Left renal pelvis (tissue), 4 donors: Measurements from ENCODE around the gene SRC. TPM values are rescaled to one million over a fixed set of nuclear protein-coding genes. Genes with fewer than 3 reads are reported as not detected.
A peak's percentile ranks its signal among the peaks of the same experiment; 100 is the strongest.

ENCODE experiments used
- DNase-seq, 4 donors: peaks; one replicate each; pipeline ENCODE4 v3.0.0-alpha.2; 2013; ENCODE audit warnings: low read depth in 4 of 4, low spot score in 3 of 4
- polyA plus RNA-seq, 4 donors: library from polyadenylated mRNA; unstranded; fragments of 120-200 nt; gene quantifications; one replicate each; pipeline ENCODE4 v1.2.1, GENCODE V29; 2013; ENCODE audit not compliant: insufficient read length in 4 of 4

The SRC gene
- polyA plus RNA-seq, 4 donors, result 22.3 to 77.9 (median 57.0) TPM

DNA sequence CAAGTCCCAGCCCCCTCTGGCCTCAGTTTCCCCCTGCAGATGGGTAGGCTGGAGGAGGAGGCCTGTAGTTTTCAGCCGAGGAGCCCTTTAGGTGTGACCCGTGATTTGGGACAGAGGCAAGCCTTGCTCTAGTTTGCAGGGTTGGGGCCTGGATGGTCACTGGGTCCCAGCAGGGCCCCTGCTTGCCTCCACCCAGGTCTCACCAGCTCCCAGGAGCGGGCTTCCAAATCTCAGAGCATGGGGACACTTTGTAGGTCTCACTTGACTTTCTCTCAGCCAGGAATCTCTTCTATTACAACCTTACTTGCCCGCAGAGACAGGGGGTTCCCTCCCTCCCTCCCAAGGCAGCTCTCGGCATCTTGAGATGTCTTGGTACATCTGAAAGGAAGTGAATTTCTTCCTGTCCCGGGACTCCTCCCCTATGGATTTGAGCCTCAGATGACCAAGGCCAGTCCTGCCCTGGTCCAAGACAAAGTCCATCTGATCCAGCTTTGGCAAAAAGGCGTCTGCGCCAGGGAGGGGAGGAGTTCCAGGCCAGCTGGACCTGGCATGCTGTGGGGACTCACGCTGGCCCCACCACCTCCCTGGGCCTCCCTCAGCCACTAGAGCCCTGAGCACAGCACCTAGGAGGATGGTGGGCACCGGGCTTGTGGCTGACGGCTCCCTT is 47.4 kb downstream of the SRC start:
- DNase-seq, result no peak

DNA sequence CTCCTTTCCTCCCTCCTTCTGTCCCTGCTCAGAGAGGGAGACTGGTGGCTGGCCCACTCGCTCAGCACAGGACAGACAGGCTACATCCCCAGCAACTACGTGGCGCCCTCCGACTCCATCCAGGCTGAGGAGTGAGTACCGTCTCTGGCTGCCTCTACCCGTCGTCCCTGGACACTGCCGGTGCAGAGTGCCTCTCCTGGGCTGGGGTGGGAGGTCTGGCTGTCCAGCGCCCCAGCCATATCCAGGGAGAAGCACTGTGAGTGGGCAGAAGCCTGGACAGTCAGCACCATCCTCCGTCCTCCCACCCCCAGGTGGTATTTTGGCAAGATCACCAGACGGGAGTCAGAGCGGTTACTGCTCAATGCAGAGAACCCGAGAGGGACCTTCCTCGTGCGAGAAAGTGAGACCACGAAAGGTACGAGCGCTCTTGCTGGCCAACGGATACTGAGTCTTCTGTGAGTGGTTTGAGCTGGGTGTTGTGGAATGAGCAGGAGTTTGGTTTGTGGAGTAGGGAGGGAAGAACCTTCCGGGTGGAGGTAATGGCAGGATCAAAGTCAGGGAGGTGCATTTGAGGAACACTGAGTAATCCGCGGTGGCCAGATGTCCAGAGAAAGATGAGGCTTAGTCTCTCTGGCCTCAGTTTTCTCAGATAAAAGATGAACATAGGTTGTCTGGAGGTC is 48.1 kb downstream of the SRC start:
- DNase-seq, result no peak

DNA sequence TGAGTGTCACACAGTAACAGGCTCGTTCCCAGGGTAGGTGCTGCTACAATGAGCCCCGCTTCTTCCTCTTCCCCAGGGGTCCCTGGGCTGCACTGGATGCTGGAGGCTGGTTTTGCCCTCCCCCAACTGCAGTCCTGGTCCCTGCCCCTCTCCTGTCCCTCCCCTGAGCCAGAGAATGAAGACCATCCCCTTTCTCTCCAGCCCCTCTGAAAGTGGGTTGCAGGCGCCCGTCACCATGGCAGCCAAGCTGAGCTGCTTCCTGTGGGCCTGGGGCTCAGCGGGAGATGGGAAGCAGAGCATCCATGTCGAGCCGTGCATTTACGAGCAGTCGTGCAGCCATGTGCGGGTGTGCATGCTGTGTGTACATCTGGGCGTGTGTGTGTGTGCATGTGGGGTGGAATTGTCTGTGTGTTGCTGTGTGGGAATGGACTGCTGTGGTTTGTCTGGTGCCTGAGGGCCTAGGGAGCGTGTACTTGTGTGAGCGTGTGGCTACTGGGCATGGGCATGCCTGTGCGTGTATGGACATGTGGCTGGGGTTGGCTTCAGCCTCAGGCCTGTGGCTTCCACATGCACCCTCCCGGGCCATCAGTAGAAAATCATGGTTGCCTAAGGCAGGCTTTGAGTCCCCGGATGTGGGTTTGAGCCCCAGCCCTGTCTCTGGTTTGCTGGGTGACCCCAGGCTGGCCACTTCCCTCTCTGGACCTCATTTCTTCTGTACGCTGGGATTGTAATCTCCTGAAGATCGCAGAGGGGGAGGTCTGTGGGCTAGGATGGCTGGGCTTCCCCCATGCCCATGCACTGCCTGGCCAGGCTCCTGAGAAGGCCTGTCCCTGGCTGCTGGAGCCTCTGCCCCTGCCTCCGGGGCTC is 48.8 kb downstream of the SRC start:
- no peak for DNase-seq

DNA sequence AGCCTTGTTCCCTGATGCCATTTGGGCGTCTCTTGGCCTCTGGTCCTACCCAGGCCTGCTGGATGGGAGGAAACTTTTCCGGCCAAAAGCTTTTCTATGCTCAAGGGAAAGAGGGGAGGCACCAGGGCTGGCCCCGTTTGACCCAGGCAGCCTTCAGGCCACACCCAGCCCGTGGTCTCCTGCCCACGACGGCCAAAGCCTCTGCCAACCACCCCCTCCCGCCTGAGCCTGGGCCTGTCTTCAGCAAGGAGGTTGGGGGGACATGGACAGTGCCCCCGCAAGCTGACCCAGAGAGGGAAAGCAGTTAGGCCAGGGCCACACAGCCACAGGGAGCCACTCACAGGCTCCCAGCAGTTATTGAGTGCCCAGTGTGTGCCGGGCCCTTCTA is 49.5 kb downstream of the SRC start:
- DNase-seq, result no peak

DNA sequence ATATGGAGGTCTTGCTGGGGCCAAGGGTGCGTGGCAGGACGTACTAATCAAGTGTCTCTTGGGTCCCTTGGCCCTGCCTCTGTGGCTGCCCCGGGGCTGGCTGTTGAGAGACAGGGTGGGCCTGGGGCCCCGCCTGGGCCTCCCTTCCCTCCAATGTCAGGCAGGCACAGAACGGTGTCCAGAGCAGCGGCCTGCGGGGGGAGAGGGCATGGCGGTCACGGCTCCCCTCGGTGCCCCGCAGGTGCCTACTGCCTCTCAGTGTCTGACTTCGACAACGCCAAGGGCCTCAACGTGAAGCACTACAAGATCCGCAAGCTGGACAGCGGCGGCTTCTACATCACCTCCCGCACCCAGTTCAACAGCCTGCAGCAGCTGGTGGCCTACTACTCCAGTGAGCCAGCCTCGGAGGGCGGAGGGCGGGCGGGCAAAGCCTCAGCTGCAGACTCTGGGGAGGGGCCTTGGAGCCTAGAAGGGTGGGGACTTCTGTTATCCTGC is 50.0 kb downstream of the SRC start:
- no peak for DNase-seq

DNA sequence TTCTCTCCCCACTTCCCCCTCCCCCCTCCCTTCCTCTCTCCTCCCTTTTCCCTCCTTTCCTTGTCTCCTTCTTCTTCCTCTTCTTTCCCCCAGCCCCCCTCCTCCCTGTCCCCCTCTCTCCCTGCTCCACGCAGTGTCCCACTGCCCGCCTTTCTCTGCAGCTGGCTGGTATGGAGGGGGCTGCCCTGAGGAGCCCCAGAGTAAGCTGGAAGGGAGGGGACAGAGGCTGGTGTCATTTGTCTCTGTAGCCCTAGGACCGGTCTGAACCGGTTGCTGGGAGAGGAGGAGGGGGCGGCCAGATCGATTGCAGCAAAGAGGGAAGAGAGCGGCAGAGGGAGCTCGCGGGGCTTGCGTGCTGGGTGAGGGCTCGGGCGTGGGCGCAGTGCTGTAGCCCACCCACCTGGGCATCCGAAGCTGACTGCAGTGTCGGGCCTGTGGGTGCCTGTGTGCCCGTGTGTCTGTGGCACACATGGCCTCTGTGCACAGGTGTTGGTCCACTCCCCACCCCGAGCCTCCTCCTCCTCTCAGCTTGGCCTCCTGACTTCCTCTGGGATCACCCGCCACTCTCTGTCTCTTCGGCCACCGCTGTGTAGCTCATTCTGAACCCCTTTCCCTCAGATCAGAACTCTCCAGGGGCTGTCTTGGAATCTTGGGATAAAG is 50.6 kb downstream of the SRC start:
- peak in 3 of 4 donors; percentile 63 to 71 (median 67) for DNase-seq

DNA sequence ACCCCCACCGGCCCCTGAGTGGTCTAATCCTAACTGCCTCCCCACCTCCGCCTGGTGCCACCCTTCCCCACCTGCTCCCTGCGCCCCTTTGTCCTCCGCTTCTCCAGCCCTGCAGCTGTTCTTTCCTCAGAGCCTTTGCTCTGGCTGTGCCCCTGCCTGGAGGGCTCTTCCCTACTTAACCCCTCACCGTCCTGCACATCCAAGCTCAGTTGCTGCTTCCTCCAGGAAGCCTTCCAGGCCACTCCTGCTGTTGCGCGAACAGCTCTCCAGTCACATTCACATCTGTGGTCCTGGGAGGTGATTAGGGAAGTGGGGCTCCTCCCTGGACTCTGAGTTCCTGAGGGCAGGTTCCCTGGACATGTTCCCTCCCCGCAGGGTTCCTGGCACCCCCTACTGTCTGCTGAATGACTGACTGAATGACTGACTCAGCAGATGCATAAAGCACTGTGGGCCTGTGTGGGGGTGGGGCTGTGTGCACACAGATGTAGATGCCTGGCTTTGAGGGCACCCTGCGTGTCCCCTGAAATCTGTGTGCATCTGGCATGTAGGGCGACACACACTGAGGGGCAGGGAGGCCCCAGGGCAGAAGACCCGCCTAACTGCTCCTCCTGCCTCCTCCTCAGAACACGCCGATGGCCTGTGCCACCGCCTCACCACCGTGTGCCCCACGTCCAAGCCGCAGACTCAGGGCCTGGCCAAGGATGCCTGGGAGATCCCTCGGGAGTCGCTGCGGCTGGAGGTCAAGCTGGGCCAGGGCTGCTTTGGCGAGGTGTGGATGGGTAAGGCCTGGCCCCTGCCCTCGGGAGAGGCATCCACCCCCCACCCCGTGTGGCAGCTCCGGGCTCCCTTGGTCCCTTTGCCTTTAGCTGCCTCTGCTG is 51.4 kb downstream of the SRC start:
- DNase-seq, result no peak

DNA sequence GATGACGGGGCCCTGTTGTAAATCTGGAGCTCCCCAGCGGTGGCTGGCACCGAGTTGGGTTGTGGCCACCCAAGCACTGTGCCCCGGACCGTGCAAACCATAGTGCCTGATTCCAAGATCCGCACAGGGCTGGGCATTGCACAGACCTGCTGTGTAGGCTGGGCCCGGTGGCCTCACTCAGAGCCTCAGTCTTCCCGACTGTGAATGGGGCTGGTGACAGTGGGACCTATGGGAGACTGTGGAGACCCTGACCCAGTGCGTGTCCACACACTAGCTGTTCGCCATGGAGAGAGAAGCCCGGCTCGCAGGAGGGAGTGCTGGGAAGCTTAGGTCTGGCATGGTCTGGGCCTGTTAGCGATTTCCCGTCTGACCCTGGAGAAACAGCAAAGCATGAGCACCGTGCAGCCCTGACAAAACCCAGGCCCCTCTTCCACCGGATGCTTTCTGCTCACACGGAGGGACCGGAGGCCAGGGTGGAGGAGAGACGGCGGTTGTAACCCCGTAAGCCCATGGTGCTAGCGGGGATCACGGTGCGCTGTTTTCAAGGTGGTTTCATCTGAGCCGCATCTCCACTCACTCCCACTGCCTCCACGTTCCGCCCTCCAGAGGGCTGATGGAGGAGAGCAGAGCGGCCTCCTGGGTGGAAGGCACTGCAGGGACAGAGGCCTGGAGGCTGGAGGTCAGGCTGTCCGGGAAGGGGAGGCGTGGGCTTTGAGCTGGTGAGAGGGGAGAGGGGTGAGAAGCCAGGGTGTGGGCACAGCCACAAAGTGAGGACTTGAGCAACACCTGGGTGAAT is 52.2 kb downstream of the SRC start:
- no peak for DNase-seq

DNA sequence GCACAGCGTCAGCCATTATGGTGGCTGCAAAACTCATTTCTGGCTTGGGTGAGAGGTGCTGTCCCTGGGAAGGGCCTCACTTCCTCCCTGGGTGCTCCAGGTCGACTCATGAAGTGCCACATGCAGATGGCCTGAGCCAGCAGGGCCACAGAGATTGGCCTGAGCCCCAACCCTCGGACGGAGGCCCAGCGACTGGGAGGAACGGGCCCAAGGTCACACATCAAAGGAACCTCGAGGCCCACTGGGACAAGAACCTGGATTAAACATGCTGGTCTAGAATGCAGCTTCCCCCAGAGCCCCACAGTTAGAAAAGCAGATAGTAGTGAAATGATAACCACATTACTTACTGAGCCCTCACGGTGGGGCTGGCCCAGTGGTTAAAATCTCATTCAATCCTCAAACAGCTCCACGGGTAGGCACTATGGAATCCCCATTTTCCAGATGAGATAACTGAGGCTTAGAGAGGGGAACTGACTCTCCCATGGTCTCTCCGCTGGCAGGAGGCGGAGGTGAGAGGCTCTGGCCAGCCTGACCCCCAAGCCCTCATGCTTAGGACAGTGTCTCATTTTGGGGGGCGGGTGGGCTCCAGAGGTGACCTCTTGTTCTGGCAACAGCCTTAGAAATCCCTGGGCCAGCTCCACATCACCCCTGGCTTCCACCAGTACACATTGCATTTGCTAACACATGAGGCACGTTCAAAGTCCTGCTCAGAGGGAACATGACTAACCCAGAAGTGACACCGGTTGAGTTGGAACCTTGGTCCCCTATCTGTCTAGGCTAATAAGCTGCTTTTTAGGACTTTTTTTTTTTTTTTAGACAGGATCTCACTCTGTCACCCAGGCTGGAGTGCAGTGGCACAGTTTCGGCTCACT is 53.0 kb downstream of the SRC start:
- DNase-seq, result no peak

DNA sequence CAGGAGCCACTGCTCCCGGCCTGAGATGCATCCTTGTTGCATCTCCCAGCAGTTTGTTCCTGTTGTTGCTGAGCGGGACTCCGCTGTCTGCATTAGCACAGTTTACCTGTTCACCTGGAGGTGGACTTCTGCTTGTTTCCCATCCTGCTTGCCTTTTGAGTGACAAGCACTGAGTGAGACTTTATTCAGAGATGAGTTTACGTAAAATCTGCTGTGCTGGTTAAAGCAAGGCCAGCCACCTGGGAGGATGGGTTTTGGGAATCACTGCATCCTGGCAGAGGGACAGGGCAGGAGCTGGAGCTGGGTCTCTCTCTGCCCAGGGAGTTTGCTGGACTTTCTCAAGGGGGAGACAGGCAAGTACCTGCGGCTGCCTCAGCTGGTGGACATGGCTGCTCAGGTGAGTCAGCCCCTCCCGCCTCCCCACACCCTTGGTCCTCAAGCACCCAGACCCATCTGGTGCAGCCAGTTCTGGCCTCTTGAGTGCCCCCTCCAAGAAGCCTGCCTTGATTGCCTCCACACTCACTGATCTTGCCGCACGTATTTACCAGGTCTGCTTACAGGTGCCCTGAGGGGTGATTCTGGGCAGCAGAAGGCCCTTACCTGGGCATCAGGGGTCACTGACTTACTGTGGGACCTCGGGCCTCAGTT is 55.5 kb downstream of the SRC start:
- no peak for DNase-seq

DNA sequence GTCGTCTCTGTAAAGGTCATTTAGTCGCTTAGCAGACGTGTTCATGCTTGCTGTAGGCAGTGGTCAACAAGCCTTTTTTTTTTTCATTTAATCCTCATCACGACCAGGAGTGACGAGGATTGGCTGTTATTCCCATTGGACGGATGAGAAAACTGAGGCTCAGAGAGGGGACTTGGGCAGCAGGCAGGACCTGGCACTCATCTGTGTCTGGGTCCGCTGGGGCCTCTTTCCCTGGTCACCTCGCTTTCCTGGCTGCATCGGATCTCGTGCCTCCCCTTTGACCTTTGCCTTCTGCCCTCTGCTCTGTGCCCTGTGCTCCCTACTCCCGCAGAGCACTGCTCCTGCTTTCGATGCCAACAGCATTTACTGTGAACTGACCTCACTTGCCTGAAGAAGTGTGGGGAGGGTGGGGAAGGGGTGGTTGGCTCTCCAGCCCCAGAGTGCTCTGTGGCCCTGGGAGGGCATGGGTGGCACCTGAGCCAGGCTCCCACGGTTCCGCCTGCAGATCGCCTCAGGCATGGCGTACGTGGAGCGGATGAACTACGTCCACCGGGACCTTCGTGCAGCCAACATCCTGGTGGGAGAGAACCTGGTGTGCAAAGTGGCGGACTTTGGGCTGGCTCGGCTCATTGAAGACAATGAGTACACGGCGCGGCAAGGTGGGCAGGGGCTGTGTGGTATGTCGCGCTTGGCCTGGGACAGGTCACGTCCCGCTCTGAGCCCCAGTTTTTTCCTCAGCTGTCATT is 56.2 kb downstream of the SRC start:
- DNase-seq, result no peak

DNA sequence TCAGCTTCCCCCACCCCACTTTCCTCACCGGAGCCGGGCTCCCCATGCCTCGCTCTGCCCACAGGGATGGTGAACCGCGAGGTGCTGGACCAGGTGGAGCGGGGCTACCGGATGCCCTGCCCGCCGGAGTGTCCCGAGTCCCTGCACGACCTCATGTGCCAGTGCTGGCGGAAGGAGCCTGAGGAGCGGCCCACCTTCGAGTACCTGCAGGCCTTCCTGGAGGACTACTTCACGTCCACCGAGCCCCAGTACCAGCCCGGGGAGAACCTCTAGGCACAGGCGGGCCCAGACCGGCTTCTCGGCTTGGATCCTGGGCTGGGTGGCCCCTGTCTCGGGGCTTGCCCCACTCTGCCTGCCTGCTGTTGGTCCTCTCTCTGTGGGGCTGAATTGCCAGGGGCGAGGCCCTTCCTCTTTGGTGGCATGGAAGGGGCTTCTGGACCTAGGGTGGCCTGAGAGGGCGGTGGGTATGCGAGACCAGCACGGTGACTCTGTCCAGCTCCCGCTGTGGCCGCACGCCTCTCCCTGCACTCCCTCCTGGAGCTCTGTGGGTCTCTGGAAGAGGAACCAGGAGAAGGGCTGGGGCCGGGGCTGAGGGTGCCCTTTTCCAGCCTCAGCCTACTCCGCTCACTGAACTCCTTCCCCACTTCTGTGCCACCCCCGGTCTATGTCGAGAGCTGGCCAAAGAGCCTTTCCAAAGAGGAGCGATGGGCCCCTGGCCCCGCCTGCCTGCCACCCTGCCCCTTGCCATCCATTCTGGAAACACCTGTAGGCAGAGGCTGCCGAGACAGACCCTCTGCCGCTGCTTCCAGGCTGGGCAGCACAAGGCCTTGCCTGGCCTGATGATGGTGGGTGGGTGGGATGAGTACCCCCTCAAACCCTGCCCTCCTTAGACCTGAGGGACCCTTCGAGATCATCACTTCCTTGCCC is 57.4 kb downstream of the SRC start:
- DNase-seq, result no peak

DNA sequence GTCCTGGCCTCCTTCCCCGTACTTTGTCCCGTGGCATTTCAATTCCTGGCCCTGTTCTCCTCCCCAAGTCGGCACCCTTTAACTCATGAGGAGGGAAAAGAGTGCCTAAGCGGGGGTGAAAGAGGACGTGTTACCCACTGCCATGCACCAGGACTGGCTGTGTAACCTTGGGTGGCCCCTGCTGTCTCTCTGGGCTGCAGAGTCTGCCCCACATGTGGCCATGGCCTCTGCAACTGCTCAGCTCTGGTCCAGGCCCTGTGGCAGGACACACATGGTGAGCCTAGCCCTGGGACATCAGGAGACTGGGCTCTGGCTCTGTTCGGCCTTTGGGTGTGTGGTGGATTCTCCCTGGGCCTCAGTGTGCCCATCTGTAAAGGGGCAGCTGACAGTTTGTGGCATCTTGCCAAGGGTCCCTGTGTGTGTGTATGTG is 58.5 kb downstream of the SRC start:
- DNase-seq, result no peak

DNA sequence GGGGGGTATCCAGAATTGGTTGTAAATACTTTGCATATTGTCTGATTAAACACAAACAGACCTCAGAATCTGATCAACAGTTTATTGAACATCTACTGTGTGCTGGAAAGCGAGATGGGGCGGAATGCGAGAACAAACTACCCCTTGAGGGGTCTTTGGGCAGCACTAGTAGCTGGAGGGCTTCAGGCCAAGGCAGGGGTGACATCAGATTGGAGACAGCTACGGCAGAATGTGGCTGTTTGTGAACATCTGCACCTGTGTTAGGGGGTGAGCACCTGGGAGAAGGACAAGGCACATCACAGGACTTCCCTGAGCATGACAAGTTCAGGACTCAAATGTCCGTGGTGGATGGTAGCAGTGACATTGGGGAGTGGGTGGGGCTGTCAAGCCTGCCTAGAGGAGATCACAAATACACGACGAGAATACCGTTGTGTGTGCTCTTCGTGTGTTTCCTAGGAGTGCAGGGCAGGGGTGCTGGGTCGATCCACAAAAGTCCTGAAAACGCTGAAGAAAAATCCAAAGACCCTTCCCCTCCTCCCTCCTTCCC is 59.5 kb downstream of the SRC start:
- no peak for DNase-seq
